ENCODE measurements around the gene COPG1.

DNA sequence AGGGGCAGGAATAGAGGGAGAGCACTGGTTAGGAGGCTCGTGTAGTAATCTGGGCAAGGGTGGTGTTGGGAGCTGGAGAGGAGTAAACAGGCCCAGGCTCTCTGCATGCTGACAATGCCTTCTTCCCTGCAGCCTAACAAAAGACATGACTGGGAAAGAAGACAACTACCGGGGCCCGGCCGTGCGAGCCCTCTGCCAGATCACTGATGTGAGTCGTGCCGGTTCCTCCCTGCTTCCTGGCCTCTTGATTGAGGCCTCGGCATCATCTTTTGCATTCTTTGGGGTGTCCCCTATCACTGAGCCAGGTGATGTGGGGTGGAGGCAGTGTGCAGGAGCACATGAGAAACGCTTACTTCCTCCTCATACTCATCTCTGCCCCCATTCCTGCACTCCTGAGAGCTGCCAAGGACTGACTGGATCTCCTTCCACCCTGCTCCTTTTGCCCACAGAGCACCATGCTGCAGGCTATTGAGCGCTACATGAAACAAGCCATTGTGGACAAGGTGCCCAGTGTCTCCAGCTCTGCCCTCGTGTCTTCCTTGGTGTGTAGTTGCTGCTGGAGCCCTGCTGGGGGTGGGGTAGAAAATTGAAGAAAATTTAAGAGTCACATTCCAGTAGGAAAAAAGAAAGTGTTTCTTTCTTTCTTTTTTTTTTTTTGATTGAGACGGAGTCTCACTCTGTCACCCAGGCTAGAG lies 5.3 kb downstream of the COPG1 start:
- TF ChIP-seq NFRKB (IDR thresholded peaks at IDR 0.05) (no peak), PKNOX1 (IDR thresholded peaks at IDR 0.05) (no peak), HDGF (IDR thresholded peaks at IDR 0.05; ENCODE audit: borderline replicate concordance) (no peak), L3MBTL2 (conservative IDR thresholded peaks at IDR 0.05) (no peak), CTBP1 (IDR thresholded peaks at IDR 0.05; ENCODE audit: borderline replicate concordance) (no peak), SP1 (IDR thresholded peaks at IDR 0.05) (no peak), FOXM1 (IDR thresholded peaks at IDR 0.05; ENCODE audit: borderline replicate concordance) (no peak)
